GM21515 (cell line): Measurements from ENCODE around the gene CT47C1.

Experiments
- ATAC-seq: cut with Tn5 transposase; IDR thresholded peaks from one replicate; pipeline ENCODE4 v1.9.1; 2021; ENCODE audit not compliant: unreplicated experiment

The CT47C1 gene

DNA sequence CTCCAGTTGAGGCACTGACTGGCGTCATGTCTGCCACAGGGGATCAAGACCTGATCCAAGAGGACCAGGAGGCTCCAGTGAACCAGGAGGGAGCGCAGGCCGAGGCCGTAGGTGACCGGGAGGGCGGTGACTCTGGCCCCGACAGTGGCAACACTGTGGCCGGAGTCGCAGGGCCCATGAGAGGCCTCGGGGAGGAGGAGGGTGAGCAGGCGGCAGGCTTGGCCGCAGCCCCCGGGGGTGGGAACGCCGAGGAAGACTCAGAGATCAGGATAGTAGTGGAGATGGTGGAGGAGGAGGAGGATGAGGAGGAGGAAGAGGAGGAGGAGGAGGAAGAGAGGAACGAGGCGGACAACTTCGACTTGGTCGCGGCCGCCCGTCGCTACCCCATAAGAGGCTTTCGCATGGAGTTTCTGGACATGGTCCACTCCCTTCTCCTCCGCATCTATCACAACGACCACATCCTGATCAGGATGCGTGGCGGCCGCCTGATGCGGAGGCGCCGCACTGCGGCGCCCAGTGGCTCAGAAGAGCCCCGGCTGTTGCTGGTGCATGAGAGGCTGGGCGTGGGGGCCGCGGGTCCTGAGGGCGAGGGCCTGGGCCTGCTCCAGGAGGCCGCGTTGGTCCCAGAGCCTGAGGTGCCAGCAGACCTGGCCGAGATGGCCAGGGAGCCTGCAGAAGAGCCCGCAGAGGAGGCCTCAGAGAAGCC, 560 bp downstream of the CT47C1 start:
- no peak for ATAC-seq

DNA sequence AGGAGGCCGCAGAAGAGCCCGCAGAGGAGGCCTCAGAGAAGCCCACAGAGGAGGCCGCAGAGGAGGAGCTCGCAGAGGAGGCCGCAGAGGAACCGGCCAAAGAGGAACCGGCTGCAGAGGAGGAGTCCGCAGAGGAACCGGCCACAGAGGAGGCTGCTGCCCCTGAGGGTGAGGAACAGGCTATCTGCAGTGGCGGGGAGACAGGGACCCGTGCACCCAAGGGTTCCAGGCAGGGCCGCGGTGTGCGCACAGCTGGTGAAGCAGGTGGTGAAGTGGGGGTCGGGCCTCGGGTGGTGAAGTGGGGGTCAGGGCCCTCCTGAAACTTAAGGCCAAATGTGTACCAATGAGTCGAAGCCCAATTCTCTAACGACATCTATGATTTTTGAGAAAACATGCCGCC, 1.1 kb downstream of the CT47C1 start:
- no peak for ATAC-seq

DNA sequence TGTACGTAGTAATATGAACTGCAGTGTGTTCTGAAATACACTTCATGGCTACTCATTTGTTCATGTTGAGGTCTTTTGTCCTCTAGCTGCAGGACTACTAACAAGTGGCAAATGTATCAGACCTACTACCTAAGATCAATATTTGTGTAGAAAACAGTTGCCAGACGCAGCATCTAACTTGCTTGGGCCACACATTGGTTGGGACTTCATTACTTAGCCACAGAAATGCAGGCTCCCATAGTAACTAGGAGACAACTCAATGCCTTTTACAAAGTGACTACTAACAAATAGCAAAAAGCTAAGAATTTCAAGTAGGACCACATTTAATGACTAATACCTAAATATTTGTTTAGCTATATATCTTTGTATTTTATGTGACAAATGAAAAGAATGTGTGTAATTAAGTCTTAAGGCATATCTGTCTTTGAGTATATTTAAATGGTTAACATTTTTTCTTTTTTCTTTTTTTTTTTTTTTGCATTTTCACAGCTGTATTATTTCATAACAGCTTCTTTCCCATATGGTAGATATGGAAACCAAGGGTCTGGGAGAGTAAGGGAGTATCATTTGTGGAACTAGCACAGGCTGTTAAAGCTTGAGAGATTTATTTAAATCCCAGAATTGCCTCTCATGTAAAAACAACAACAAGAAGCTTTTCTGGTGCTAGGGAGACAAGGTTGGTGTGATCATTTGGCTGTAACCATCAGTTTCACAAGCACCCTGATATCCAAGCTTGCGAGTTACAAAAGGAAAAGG, 2.7 kb downstream of the CT47C1 start:
- ATAC-seq: no peak

DNA sequence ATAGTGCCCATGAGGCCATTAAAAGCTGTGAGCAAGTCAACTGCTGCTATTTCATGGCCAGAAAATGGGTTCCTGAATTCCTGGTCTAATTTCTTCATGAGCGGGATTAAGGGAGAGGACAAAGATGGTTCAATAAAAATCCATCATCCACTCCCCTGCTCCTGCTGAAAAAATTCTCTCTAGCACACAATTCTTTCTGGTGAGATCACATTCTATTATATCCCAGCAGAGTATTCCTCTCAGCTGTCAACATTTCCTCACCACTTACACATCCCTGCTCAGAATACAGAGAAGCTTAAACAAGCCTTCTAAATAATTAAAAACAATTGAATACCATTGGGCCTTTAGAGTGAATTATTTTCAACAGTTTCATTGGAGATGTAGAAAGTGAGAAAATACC, 9.5 kb downstream of the CT47C1 start:
- no peak for ATAC-seq

DNA sequence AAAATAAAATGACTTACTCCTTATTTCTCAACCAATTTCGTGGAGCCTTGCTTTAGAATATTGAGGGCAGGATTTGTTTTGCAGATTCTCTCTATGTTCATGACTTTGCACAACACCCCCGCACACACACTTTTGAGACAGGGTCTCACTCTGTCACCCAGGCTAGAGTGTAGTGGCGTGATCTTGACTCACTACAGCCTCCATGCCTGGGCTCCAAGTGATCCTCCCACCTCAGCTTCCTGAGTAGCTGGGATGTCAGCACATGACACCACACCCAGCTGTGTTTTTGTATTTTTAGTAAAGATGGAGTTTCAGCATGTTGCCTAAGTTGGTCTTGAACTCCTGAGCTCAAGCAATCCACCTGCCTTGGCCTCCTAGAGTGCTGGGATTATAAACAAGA, 12.0 kb downstream of the CT47C1 start:
- no peak for ATAC-seq

DNA sequence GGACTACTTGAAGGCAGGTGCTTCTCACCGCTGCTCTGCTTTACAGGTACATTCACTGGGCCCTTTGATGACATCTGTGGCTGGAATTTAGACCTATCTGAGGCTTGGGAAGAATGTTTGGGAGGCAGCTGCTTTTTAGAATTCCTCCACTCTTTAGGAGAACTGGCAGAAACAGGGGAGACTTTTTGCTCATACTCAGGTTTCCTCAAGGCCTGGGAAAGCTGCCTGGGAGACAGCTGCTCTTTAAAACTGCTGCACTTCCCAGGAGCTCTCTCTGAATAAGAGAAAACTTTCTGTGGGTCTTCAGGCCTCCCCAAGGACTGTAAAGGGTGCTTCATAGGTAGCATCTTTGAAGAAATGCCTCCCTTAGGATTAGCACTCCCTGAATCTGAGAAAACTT, 14.3 kb downstream of the CT47C1 start:
- no peak for ATAC-seq

DNA sequence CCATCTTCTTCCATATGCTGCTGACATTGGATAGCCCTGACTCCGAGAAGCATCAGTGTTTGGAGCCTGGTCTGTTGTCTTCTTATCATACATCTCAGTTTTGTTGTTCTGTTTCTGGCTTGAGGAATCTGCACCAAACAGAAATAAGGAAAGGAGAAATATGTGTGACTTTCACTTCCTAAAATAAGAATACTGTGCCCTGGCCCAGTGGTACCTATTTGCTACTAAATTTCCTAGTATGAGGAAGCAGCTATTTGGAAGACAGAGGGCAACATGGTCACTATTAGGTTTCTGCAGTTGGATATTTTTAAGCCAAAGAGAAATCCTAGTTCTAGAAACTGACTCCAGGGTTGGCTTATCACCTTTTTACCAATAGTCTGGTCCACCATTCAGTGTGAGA, 16.8 kb downstream of the CT47C1 start:
- no peak for ATAC-seq

DNA sequence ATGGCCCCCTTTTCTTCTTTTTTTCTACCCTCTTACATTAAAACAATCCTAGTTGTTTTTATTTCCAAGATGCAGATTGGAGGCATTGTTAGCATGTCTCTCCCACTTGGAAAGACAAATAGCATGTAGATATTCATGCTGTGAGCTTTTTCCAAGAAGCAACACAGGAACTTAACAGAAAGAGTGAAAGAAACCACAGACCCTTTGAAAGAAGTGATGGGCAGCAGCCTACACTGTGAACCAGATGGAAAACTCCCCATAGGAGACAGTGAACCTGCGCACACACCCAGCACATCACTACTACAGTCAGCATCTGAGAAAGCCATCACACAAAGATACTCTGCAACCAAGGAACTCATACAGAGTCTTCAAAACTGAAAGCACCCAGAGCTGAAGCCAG, 17.8 kb downstream of the CT47C1 start:
- no peak for ATAC-seq

DNA sequence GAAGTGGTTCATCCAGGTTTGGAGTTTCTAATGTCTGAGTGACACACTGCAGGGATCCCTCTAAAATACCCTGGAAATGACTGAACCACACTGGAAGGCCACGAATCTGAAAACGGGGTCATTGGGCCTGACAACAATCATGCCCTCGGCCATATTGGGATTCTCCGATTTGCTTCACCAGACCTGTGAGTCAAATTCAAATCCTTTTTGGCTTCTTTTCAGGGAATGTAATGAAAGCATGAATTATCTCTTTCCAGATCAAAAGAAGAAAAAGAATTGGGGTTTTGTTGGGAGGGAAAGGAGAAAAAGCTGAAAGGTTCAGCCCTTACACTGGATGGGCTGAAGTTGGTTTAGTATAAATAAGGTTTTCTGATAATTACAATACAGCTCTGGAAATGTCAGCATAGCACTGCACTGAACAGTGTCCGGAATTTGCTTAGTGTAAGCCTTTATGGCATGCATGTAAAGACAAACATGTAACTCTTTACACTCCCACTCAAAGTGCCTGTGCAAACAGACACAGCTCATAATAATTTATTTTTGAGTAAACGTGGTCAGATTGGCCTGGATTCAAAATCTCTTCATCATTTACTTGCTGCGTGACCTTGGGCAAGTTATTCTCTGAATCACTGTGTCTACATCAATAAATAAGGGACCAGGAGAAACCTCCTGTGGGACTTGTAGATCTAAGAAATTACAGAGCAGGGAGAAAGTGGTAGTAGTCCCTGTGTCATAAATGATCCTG, 21.4 kb downstream of the CT47C1 start:
- no peak for ATAC-seq

DNA sequence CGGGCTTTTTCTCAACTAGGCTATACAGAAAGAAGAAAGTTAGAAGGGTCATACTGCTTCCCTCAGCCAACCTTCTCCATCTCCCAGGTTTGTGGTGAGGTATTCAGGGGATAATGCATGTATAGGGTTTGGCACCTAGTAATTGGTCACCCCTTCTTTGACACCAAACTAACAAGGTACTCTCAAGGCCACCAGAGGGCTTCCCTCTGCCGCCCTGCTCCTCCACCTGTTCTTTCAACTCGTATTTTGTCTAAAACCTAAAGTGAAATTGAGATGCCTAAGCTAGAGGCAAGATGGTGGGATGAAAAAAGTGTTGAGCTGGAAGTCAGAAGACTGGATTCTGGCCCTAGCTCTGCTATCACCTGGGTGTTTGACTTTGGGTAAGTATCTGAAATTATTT, 22.0 kb downstream of the CT47C1 start:
- ATAC-seq: no peak

DNA sequence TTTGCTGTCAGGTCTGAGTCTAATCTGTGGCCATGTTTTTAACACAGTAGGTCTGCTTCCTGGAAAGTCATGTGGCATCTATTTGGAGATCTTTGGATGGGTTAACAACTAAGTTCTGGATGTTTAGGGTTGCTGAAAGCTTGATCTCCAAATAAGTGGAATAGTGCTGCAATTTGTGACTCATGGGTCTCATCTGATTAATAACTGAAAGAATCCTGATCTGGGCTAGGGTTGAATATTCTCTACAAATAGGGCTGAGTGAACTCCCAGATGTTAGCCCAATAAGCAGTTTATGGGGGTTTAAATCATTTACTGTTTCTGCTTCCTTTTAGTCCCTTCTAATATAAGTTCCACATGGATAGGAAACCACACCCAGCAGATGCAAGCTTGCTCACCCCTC, 23.1 kb downstream of the CT47C1 start:
- no peak for ATAC-seq

DNA sequence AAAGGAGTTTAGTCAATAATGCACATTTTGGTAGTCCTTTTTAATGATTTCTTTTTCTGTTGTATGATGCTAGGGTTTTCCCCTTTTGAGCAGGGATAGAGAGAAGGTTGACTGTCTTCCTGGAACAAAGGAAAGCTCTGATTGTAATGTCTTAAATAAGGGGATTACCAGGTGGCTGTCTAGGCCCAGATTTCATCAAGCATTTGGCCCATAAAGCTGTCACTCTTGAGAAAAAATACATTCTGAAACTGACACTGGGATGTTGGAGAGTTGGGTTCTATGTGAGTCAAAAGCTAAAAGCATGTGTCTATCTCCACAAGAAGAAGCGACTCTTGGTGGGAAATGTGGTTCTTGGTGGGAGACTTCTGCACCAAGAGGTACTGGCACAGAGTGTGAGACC, 28.4 kb downstream of the CT47C1 start:
- ATAC-seq: no peak

DNA sequence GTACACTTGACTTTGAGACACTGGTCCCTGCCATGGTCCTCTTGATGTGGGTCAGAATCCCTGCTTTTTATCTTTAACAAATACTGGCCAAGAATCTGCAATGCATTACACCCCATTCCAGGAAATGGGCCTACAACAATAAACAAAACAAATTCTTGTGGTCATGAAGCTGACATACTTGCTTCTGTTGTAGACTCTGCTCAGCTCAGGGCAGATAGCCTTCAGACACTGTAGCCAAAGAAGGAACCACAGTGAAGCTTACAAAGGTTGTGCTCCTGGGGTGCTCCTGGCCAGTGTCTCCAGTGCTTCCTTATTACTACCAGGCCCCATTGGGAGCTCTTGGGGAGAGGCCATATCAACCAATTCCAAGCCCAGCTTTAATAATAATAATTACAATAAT, 33.0 kb downstream of the CT47C1 start:
- ATAC-seq: no peak

DNA sequence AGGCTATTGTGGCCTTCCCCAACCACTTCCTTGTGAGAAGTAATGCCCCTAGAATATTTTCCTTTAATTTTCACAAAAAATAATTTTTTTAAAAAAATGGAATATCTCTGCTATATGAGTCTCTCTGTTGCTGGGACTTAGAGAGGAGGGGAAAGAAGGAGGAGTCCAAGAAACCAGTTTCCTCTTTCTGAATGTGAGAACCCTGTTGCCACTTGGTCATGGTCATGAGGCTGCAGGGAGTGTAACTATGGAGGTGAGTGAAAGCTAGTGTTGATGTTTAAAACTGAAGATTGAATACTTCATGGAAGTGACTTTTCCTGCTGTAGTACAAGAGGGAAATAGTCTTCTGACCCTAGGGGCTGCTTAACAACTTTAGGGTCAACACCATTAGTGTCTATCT, 34.4 kb downstream of the CT47C1 start:
- ATAC-seq: no peak

DNA sequence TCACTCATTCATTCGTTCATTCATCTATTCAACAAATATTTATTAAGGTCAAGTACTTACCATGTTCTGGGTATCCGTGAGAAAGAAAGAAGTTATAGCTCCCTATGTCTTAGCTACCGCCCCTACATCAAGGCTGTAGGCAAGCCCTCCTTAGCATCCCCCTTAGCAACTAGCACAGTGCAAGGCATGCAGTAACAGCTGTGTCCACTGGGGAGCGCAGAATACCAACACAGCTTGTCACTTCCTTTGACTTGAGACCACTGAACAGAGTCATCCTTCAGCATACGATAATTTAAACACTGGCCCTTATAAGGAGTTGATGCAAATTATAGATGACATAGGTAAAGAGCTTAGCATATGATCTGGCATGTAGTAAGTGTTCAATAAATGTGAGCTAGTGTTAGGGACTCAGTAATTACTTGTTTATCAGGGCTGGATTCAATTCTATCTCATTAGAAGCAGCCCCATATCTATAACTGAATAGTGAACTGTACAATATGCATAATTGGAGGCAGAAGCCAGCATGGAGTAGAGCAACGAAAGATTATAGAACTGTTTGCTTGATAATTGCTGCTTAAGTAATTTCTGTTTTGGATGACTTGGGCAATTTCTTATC, 46.1 kb downstream of the CT47C1 start:
- ATAC-seq: no peak

DNA sequence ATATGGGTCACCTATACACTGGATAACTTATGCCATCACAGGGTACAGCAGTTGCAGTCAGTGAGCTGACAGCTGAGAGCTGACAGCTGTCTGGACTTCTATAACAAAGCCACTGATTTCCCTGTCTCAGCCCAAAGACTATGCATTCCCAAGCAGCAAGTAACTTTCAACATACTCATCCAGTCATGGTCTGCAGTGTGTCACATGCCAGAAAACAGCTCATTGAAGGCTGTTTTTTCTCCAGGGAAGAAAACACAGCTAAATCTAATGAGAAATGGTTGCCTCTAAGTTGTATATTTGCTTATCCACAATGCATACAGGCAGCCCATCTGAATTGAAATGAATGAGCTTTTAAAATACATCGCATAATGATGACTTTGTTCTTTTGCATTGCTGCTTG, 48.5 kb downstream of the CT47C1 start:
- no peak for ATAC-seq
